GM12878 (cell line): ENCODE measurements around the gene C6orf89. TPM values are rescaled to one million over a fixed set of nuclear protein-coding genes. Genes with fewer than 3 reads are reported as not detected.

Source experiments
- CEBPZ ChIP-seq: fragments of 150-350 bp; IDR thresholded peaks from 2 replicates; pipeline ENCODE4 v1.6.1; 2016; ENCODE audit warnings: low read depth, low read length
- CHD2 ChIP-seq: IDR thresholded peaks from 2 replicates; pipeline ENCODE4 v1.6.1; 2011; ENCODE audit warnings: low read depth, low read length, improper control_type of control experiment, borderline replicate concordance
- FOXM1 ChIP-seq: IDR thresholded peaks from 2 replicates; pipeline ENCODE4 v1.6.1; 2012; ENCODE audit warnings: low read depth, mild to moderate bottlenecking, inconsistent platforms, low read length, moderate library complexity
- GATAD2B ChIP-seq: fragments of 450-650 bp; conservative IDR thresholded peaks from 2 replicates; pipeline ENCODE4 v1.6.1; 2017; ENCODE audit warnings: low read depth, mild to moderate bottlenecking, moderate library complexity
- HCFC1 ChIP-seq: fragments of 150-350 bp; IDR thresholded peaks from 2 replicates; pipeline ENCODE4 v1.6.1; 2014; ENCODE audit warnings: low read length
- MXI1 ChIP-seq: fragments of 150-350 bp; IDR thresholded peaks from 2 replicates; pipeline ENCODE4 v1.6.1; 2011; ENCODE audit warnings: low read depth, mild to moderate bottlenecking, inconsistent platforms, low read length, improper control_type of control experiment
- NFYA ChIP-seq: IDR thresholded peaks from 2 replicates; pipeline ENCODE4 v1.6.1; 2011; ENCODE audit warnings: low read depth, mild to moderate bottlenecking, low read length, improper control_type of control experiment, borderline replicate concordance
- TCF12 ChIP-seq: IDR thresholded peaks from 2 replicates; pipeline ENCODE4 v1.6.1; 2011; ENCODE audit warnings: low read depth, mild to moderate bottlenecking, low read length
- ZNF207 ChIP-seq: fragments of 450-650 bp; IDR thresholded peaks from 2 replicates; pipeline ENCODE4 v1.6.1; 2014; ENCODE audit warnings: antibody characterized with exemption, mild to moderate bottlenecking, borderline replicate concordance
- ZSCAN29 ChIP-seq: fragments of 450-650 bp; IDR thresholded peaks from 2 replicates; pipeline ENCODE4 v1.6.1; 2017; ENCODE audit warnings: mild to moderate bottlenecking, moderate library complexity
- polyA plus RNA-seq, 11 experiments: library from polyadenylated mRNA; depleted of rRNA in 4 of 11; unstranded in 6 of 11; stranded (reverse) in 5 of 11; fragments of >200 nt; fragmentation: Nextera tagmentation in 4 of 11; fragmentation: Illumina TruSeq in 1 of 11; extraction: Ambion mirVana in 4 of 11; extraction: Trizol in 1 of 11; gene quantifications; 1 replicate in 1 of 11; 2 replicates in 10 of 11; pipeline versions ENCODE4 v1.2.1 to v1.2.3, GENCODE V29; 2011 to 2016; ENCODE audit warnings: inconsistent platforms in 2 of 11, missing spikeins in 2 of 11, low read depth in 1 of 11
- total RNA-seq, 4 experiments: library from RNA; depleted of rRNA in 3 of 4; stranded (reverse); fragments of >200 nt in 3 of 4; fragmentation: Illumina TruSeq in 1 of 4; extraction: Trizol in 1 of 4; gene quantifications; 2 replicates each; pipeline versions ENCODE4 v1.2.1 to v1.2.3, GENCODE V29; 2013 to 2021

The C6orf89 gene
- total and polyA plus RNA-seq, 10 of the 15 experiments (the other 5 are each of a cell fraction or from before 2014, with no cell fraction given): 10.8 to 42.7 (median 28.6) TPM

GRCh38 chr6:36973647-36974046, 87.9 kb downstream of the C6orf89 start (continued):
- no peak for TF ChIP-seq GATAD2B
- no peak for TF ChIP-seq CHD2
- TF ChIP-seq FOXM1: no peak
- TF ChIP-seq CEBPZ: no peak
- TF ChIP-seq ZSCAN29: no peak
- no peak for TF ChIP-seq NFYA
- no peak for TF ChIP-seq MXI1
- no peak for TF ChIP-seq TCF12
- no peak for TF ChIP-seq HCFC1
- no peak for TF ChIP-seq ZNF207
